CD4-positive, CD25-positive, alpha-beta regulatory T cell (primary cell): ENCODE results near the gene FAM180B. TPM values are rescaled to one million over a fixed set of nuclear protein-coding genes. Genes with fewer than 3 reads are reported as not detected.
"Not testable (repeated sequence)": the region's sequence is repeated elsewhere in the genome, so short reads cannot be mapped to it uniquely, and the experiment has no call there.

Source experiments
- ATAC-seq, 2 donors: fragments of 150-1000 bp; cut with Tn5 transposase; one replicate each; pipeline ENCODE4 v1.10.0; 2021; ENCODE audit warnings: low read depth in 2 of 2, moderate number of reproducible peaks in 2 of 2, moderate library complexity in 1 of 2
- DNase-seq, 3 donors: peaks; one replicate each; pipeline versions ENCODE4 v3.0.0 to v3.0.0-alpha.2; 2012 to 2022; ENCODE audit warnings: mixed read lengths in 1 of 3
- H3K27ac ChIP-seq: one replicate; pipeline ENCODE4 v1.7.0; 2013; ENCODE audit warnings: mild to moderate bottlenecking, low read length; ENCODE audit not compliant: insufficient read depth, poor library complexity, severe bottlenecking
- H3K27me3 ChIP-seq: one replicate; pipeline ENCODE4 v1.7.0; 2013; ENCODE audit warnings: low read length; ENCODE audit not compliant: control insufficient read depth, insufficient read depth
- H3K36me3 ChIP-seq: one replicate; pipeline ENCODE4 v1.7.0; 2013; ENCODE audit warnings: mild to moderate bottlenecking, low read length, moderate library complexity; ENCODE audit not compliant: control insufficient read depth, insufficient read depth
- H3K4me1 ChIP-seq: 2 replicates; pipeline ENCODE4 v1.7.0; 2013; ENCODE audit warnings: mild to moderate bottlenecking, low read length; ENCODE audit not compliant: insufficient read depth, control insufficient read depth, poor library complexity, severe bottlenecking
- H3K4me3 ChIP-seq: one replicate; pipeline ENCODE4 v1.7.0; 2013; ENCODE audit warnings: low read depth, mild to moderate bottlenecking, low read length, moderate library complexity
- H3K9me3 ChIP-seq, 2 experiments: 1 replicate in 1 of 2; 2 replicates in 1 of 2; pipeline ENCODE4 v1.7.0; 2013; ENCODE audit warnings: low read length in 2 of 2, mild to moderate bottlenecking in 1 of 2, moderate library complexity in 1 of 2; ENCODE audit not compliant: control insufficient read depth in 2 of 2
- H3K27ac Mint-ChIP-seq, 3 donors: one replicate each; pipeline ENCODE4 v1.8.0; 2020 to 2022; ENCODE audit warnings: mild to moderate bottlenecking in 3 of 3, mixed read lengths in 3 of 3, moderate library complexity in 2 of 3
- H3K27me3 Mint-ChIP-seq: one replicate; pipeline ENCODE4 v1.8.0; 2022; ENCODE audit warnings: mild to moderate bottlenecking, mixed read lengths
- H3K36me3 Mint-ChIP-seq: one replicate; pipeline ENCODE4 v1.8.0; 2020; ENCODE audit warnings: mixed read lengths
- H3K4me1 Mint-ChIP-seq, 4 donors: one replicate each; pipeline ENCODE4 v1.8.0; 2020 to 2022; ENCODE audit warnings: mixed read lengths in 4 of 4, mild to moderate bottlenecking in 1 of 4
- H3K4me3 Mint-ChIP-seq, 4 donors: one replicate each; pipeline ENCODE4 v1.8.0; 2020 to 2022; ENCODE audit warnings: mild to moderate bottlenecking in 4 of 4, mixed read lengths in 4 of 4, moderate library complexity in 3 of 4
- H3K9me3 Mint-ChIP-seq, 7 donors: one replicate each; pipeline ENCODE4 v1.8.0; 2020 to 2022; ENCODE audit warnings: mixed read lengths in 7 of 7, mild to moderate bottlenecking in 3 of 7, moderate library complexity in 2 of 7
- polyA plus RNA-seq, 4 donors: library from polyadenylated mRNA; unstranded; fragments of 300-500 nt; fragmentation: Illumina TruSeq; gene quantifications; one replicate each; pipeline ENCODE4 v1.2.3, GENCODE V29; 2021
- total RNA-seq: library from RNA; stranded (reverse); gene quantifications from one replicate; pipeline ENCODE4 v1.2.3, GENCODE V29; 2022

Gene FAM180B
- 0.27 TPM for total RNA-seq
- not detected for polyA plus RNA-seq

- peaks cover 36% of the 10 kb centered on the region for H3K36me3 ChIP-seq
- peaks cover 24% of the 10 kb centered on the region for H3K36me3 Mint-ChIP-seq
- H3K27ac ChIP-seq: no peak within 1 kb of the TSS
- peak within 1 kb of the TSS in 1 of 3 donors; percentile 5 for H3K27ac Mint-ChIP-seq
- H3K27me3 ChIP-seq: no peaks in the 10 kb centered on the region
- H3K27me3 Mint-ChIP-seq: peaks cover 4% of the 10 kb centered on the region
- H3K4me1 Mint-ChIP-seq: peaks cover 0 to 11% (median 6%) of the 10 kb centered on the region in 4 donors
- DNase-seq (no peak), ATAC-seq (no peak)
- H3K9me3 ChIP-seq: no peaks in the 10 kb centered on the region
- H3K4me3 Mint-ChIP-seq: no peak within 1 kb of the TSS
- no peak within 1 kb of the TSS for H3K4me3 ChIP-seq
- no peaks in the 10 kb centered on the region for H3K4me1 ChIP-seq
- no peaks in the 10 kb centered on the region for H3K9me3 Mint-ChIP-seq
These were observed at the start of gene FAM180B for GRCh38 chr11:47586098-47586855. FAM180B (plus strand) TSS chr11:47586678; CDS start chr11:47586769, 91 bp downstream.

GRCh38 chr11:47536915-47537314 is 49.6 kb upstream of the FAM180B start:
- Histone ChIP-seq H3K27ac (no peak overlapping the region), H3K36me3 (peaks cover 5% of the 10 kb centered on the region), H3K4me1 (peaks cover 57% of the 10 kb centered on the region), H3K27me3 (no peaks in the 10 kb centered on the region), H3K4me3 (no peak overlapping the region), H3K9me3 (no peaks in the 10 kb centered on the region)
- Mint-ChIP-seq H3K9me3 (peaks cover 0 to 1% (median 0%) of the 10 kb centered on the region in 7 donors), H3K27ac (no peak overlapping the region), H3K36me3 (peaks cover 25% of the 10 kb centered on the region), H3K27me3 (no peaks in the 10 kb centered on the region), H3K4me1 (peaks cover 14 to 80% (median 47%) of the 10 kb centered on the region in 4 donors), H3K4me3 (no peak overlapping the region)
- ATAC-seq (no peak), DNase-seq (no peak)

GRCh38 chr11:47538741-47539565 is 47.5 kb upstream of the FAM180B start:
- peaks cover 25% of the 10 kb centered on the region for H3K36me3 Mint-ChIP-seq
- H3K4me3 Mint-ChIP-seq: peak overlapping the region in 2 of 4 donors; percentile 70 to 77
- peaks cover 51% of the 10 kb centered on the region for H3K4me1 ChIP-seq

GRCh38 chr11:47539681-47540039 is 46.8 kb upstream of the FAM180B start:
- ATAC-seq: no peak
- peak overlapping the region; percentile 68 for H3K4me3 ChIP-seq
- Mint-ChIP-seq H3K27ac (peak overlapping the region in 2 of 3 donors; percentile 78 to 89), H3K4me1 (peaks cover 23 to 88% (median 54%) of the 10 kb centered on the region in 4 donors), H3K4me3 (peak overlapping the region in 3 of 4 donors; percentile 70 to 81 (median 77)), H3K9me3 (peaks cover 0 to 1% (median 0%) of the 10 kb centered on the region in 7 donors), H3K36me3 (peaks cover 25% of the 10 kb centered on the region), H3K27me3 (no peaks in the 10 kb centered on the region)
- H3K27ac ChIP-seq: no peak overlapping the region
- no peak for DNase-seq
- peaks cover 57% of the 10 kb centered on the region for H3K4me1 ChIP-seq
- H3K9me3 ChIP-seq: no peaks in the 10 kb centered on the region
- H3K36me3 ChIP-seq: peaks cover 4% of the 10 kb centered on the region
- no peaks in the 10 kb centered on the region for H3K27me3 ChIP-seq

More at GRCh38 chr11:47538741-47539565, 47.5 kb upstream of the FAM180B start:
- DNase-seq (no peak), ATAC-seq (no peak)
- Mint-ChIP-seq H3K4me1 (peaks cover 17 to 82% (median 49%) of the 10 kb centered on the region in 4 donors), H3K9me3 (peaks cover 0 to 1% (median 0%) of the 10 kb centered on the region in 7 donors), H3K27me3 (no peaks in the 10 kb centered on the region), H3K27ac (peak overlapping the region; percentile 65 to 89 (median 73))
- no peak overlapping the region for H3K27ac ChIP-seq
- peak overlapping the region; percentile 68 for H3K4me3 ChIP-seq
- H3K9me3 ChIP-seq: no peaks in the 10 kb centered on the region
- peaks cover 5% of the 10 kb centered on the region for H3K36me3 ChIP-seq
- H3K27me3 ChIP-seq: no peaks in the 10 kb centered on the region

- peak overlapping the region; percentile 52 to 82 (median 79) for H3K4me3 Mint-ChIP-seq
These were observed 45.4 kb upstream of the FAM180B start for GRCh38 chr11:47541070-47541469.

GRCh38 chr11:47545298-47545697 is 41.2 kb upstream of the FAM180B start:
- Mint-ChIP-seq H3K9me3 (no peaks in the 10 kb centered on the region), H3K27ac (no peak overlapping the region), H3K27me3 (no peaks in the 10 kb centered on the region), H3K4me1 (peaks cover 23 to 87% (median 54%) of the 10 kb centered on the region in 4 donors), H3K36me3 (peaks cover 13% of the 10 kb centered on the region), H3K4me3 (peak overlapping the region in 1 of 4 donors; percentile 8)
- Histone ChIP-seq H3K27ac (no peak overlapping the region), H3K4me3 (no peak overlapping the region), H3K9me3 (no peaks in the 10 kb centered on the region), H3K4me1 (peaks cover 57% of the 10 kb centered on the region), H3K27me3 (no peaks in the 10 kb centered on the region), H3K36me3 (no peaks in the 10 kb centered on the region)
- no peak for ATAC-seq
- DNase-seq: no peak

More at GRCh38 chr11:47541070-47541469, 45.4 kb upstream of the FAM180B start:
- peak in 1 of 2 donors; percentile 47 for ATAC-seq
- Histone ChIP-seq H3K36me3 (peaks cover 3% of the 10 kb centered on the region), H3K4me1 (peaks cover 62% of the 10 kb centered on the region), H3K9me3 (no peaks in the 10 kb centered on the region), H3K27me3 (no peaks in the 10 kb centered on the region), H3K27ac (no peak overlapping the region), H3K4me3 (peak overlapping the region; percentile 59)
- peaks cover 20% of the 10 kb centered on the region for H3K36me3 Mint-ChIP-seq
- peak overlapping the region; percentile 81 to 94 (median 89) for H3K27ac Mint-ChIP-seq
- peaks cover 0 to 1% (median 0%) of the 10 kb centered on the region in 7 donors for H3K9me3 Mint-ChIP-seq
- H3K27me3 Mint-ChIP-seq: no peaks in the 10 kb centered on the region
- H3K4me1 Mint-ChIP-seq: peaks cover 23 to 88% (median 49%) of the 10 kb centered on the region in 4 donors
- DNase-seq: no peak

GRCh38 chr11:47546274-47546673 is 40.2 kb upstream of the FAM180B start:
- not testable (repeated sequence) for H3K27ac Mint-ChIP-seq, H3K27me3 ChIP-seq, H3K36me3 ChIP-seq, ATAC-seq, H3K27ac ChIP-seq, H3K9me3 ChIP-seq, H3K4me3 ChIP-seq, DNase-seq, H3K9me3 Mint-ChIP-seq, H3K27me3 Mint-ChIP-seq, H3K36me3 Mint-ChIP-seq
- peaks cover 20 to 87% (median 53%) of the 10 kb centered on the region in 4 donors for H3K4me1 Mint-ChIP-seq
- H3K4me1 ChIP-seq: peaks cover 57% of the 10 kb centered on the region
- H3K4me3 Mint-ChIP-seq: peak overlapping the region; percentile 1 to 52 (median 34)
